HUES48 (cell line): ENCODE results near the gene CAMSAP1.

Experiments used
- H3K27ac ChIP-seq: one replicate; pipeline ENCODE4 v1.7.0; 2013; ENCODE audit warnings: low read depth, low read length, inconsistent platforms
- H3K27me3 ChIP-seq: 2 replicates; pipeline ENCODE4 v1.6.1; 2013; ENCODE audit warnings: mild to moderate bottlenecking, low read length; ENCODE audit not compliant: control insufficient read depth, insufficient read depth
- H3K36me3 ChIP-seq: 2 replicates; pipeline ENCODE4 v1.6.1; 2013; ENCODE audit warnings: low read length; ENCODE audit not compliant: control insufficient read depth, insufficient read depth
- H3K4me1 ChIP-seq: 2 replicates; pipeline ENCODE4 v1.6.1; 2013; ENCODE audit warnings: mild to moderate bottlenecking, low read length; ENCODE audit not compliant: control insufficient read depth, insufficient read depth
- H3K4me3 ChIP-seq: 2 replicates; pipeline ENCODE4 v1.5.1; 2013; ENCODE audit warnings: mild to moderate bottlenecking, low read depth, low read length
- H3K9ac ChIP-seq: 2 replicates; pipeline ENCODE4 v1.6.1; 2013; ENCODE audit warnings: mild to moderate bottlenecking, low read depth, low read length, moderate library complexity
- H3K9me3 ChIP-seq: 2 replicates; pipeline ENCODE4 v1.6.1; 2013; ENCODE audit warnings: low read length; ENCODE audit not compliant: control insufficient read depth, insufficient read depth

Gene CAMSAP1

DNA sequence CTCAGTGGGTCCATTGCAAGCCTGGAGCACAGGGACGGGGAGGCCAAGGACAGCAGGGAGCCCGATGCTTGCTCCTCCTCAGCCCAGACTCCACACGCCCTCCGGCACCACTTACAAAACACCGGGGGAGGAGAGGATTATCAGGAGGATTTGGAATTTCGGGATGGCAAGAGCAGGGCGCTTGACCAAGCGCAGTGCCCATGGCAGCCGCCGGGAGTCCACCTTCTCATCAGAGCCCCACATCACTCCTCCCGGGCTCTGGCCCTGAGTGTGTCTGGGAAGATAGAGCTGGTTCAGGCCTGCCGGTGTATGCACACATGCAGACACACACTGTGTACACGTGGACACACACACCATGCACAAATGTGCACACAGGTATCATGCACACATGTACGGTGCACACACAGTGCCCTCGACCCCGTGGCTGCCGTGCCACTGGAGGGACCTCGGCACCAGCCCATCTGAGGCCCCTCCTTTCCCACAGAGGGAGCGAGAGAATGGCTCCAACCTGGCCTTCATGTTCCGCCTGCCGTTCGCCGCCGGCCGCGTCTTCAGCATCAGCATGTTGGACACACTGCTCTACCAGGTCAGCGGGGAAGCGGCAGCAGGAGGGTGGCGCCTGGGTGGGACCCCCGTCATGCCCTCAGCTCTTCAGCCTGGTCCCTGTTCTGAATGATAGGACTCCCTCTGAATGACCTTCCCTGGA lies 123.7 kb downstream of the CAMSAP1 start:
- Histone ChIP-seq H3K36me3 (no peaks in the 10 kb centered on the region), H3K27me3 (no peaks in the 10 kb centered on the region), H3K4me1 (no peaks in the 10 kb centered on the region), H3K9ac (no peak overlapping the region), H3K4me3 (no peak overlapping the region), H3K9me3 (no peaks in the 10 kb centered on the region), H3K27ac (no peak overlapping the region)

DNA sequence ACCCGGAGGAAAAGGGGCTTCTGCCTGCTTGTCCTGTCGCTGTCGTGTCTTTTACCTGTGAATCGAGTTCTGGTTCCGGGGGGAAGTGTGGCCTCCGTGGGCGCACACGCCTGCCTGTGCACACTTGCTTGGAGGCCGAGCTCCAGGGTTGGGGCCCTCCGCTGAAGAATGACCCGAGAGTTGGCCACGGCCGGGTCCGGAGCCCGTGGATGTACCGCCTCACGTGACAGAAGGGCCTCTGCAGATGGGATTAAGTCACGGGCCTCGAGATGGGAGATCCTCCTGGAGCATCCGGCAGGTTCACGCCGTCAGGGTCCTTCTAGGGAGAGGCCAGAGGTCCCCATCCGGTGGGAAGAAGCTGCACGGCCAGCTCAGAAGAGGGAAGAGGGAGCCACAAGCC lies 124.4 kb downstream of the CAMSAP1 start:
- Histone ChIP-seq H3K4me3 (no peak overlapping the region), H3K36me3 (no peaks in the 10 kb centered on the region), H3K27ac (no peak overlapping the region), H3K9me3 (no peaks in the 10 kb centered on the region), H3K27me3 (no peaks in the 10 kb centered on the region), H3K4me1 (no peaks in the 10 kb centered on the region), H3K9ac (no peak overlapping the region)

DNA sequence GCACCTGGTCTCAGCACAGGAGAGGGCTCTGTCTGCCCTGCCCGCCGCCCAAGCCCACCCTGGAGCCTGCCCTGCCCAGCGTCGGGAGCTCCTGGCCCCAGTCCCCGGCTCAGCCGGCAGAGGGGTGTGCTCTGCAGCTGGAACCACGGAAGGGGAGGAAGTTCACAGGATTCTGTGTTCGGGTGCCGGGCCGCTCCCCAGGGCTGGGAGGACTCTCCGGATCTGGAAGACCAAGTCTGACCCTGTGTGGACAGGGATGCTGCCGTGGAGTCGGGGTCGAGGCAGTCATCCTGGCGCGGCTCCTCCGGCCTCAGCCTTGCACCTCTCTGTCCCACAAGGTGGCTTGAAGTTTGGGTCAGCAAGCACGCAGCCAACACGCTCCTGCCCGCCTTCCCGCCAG lies 126.7 kb downstream of the CAMSAP1 start:
- Histone ChIP-seq H3K27ac (no peak overlapping the region), H3K9ac (no peak overlapping the region), H3K4me1 (no peaks in the 10 kb centered on the region), H3K27me3 (no peaks in the 10 kb centered on the region), H3K36me3 (no peaks in the 10 kb centered on the region), H3K4me3 (no peak overlapping the region), H3K9me3 (no peaks in the 10 kb centered on the region)

DNA sequence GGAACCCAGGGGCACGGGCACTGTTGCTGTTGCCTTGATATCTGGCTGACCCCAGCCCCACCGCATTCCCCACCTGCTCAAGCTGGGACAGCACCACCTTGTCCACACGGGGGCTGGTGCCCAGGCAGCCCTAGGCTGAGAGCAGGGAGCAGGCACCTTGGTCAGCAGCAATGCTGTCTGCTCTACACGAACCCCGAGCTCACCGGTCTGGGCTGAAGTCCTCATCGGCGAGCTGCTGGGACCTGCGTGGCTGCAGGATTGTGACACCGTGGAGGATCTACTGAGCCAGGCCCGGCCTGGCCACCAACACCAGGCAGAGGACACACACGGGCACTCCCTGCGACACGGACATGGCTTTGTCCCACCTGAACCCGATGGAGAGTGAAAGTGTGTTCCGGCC lies 127.3 kb downstream of the CAMSAP1 start:
- H3K36me3 ChIP-seq = no peaks in the 10 kb centered on the region
- no peaks in the 10 kb centered on the region for H3K4me1 ChIP-seq
- H3K9me3 ChIP-seq = no peaks in the 10 kb centered on the region
- no peak overlapping the region for H3K9ac ChIP-seq
- no peak overlapping the region for H3K4me3 ChIP-seq
- H3K27ac ChIP-seq = no peak overlapping the region
- no peaks in the 10 kb centered on the region for H3K27me3 ChIP-seq

DNA sequence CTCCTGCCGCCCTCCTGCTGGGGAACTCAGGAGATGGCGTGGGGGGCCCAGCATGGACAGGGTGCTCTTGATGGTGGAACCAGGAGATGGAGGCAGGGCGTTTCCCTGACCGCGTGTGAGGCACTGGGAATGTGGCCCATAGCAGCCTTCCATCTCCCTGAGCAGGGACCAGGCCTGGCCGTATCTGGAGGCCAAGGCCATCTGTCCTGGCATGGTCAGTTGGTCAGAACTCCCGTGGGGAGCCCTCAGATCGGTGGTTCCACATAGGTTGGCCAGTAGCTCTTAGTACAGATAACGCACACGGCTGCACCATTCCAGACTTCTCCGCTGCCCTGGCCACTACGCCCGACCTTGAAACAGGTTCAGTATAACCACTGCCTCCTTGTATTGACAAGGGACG lies 127.8 kb downstream of the CAMSAP1 start:
- no peaks in the 10 kb centered on the region for H3K9me3 ChIP-seq
- H3K27me3 ChIP-seq = no peaks in the 10 kb centered on the region
- H3K36me3 ChIP-seq = no peaks in the 10 kb centered on the region
- no peak overlapping the region for H3K27ac ChIP-seq
- H3K9ac ChIP-seq = no peak overlapping the region
- no peaks in the 10 kb centered on the region for H3K4me1 ChIP-seq
- no peak overlapping the region for H3K4me3 ChIP-seq

DNA sequence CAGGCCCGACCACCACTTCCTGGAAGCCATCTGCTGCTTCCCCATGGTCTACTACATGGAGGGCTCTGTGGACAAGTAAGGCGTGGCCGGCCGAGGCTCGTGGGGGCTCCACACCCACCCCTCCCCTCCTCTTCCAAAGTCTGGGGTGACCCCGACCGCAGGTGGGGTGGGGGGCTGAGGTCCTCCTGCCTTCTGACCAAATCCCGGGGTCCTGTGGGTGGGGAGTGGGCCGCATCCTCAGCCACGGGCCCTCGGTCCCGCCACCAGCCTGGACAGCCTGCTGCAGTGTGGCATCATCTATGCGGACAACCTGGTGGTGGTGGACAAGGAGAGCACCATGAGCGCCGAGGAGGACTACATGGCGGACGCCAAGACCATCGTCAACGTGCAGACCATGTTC lies 128.9 kb downstream of the CAMSAP1 start:
- no peaks in the 10 kb centered on the region for H3K36me3 ChIP-seq
- H3K27ac ChIP-seq = no peak overlapping the region
- H3K9me3 ChIP-seq = no peaks in the 10 kb centered on the region
- no peak overlapping the region for H3K4me3 ChIP-seq
- H3K27me3 ChIP-seq = no peaks in the 10 kb centered on the region
- no peak overlapping the region for H3K9ac ChIP-seq
- H3K4me1 ChIP-seq = no peaks in the 10 kb centered on the region

DNA sequence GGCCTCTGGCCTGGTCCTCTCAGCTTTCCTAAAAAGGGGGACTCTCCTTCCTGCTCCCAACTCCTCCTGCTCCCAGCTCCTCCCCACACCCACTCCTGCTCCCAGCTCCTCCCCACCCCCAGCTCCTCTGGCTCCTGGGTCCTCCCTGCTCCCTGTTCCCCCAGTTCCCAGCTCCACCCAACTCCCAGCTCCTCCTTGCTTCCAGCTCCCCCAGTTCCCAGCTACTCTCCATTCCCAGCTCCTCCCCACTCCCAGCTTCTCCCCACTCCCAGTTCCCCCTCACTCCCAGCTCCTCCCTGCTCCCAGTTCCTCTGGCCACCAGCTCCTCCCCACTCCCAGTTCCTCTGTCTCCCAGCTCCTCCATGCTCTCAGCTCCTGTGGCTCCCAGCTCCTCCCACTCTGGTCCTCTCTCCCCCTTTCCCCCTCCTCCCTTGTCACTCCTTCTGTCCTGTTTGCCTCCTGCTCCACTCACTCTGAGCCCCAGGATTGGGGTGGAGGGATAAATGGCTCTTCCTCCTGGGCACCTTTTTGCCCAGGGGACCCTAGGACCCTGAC lies 129.6 kb downstream of the CAMSAP1 start:
- H3K9me3 ChIP-seq = no peaks in the 10 kb centered on the region
- H3K4me3 ChIP-seq = no peak overlapping the region
- no peaks in the 10 kb centered on the region for H3K27me3 ChIP-seq
- H3K27ac ChIP-seq = no peak overlapping the region
- no peaks in the 10 kb centered on the region for H3K36me3 ChIP-seq
- H3K4me1 ChIP-seq = no peaks in the 10 kb centered on the region
- no peak overlapping the region for H3K9ac ChIP-seq

DNA sequence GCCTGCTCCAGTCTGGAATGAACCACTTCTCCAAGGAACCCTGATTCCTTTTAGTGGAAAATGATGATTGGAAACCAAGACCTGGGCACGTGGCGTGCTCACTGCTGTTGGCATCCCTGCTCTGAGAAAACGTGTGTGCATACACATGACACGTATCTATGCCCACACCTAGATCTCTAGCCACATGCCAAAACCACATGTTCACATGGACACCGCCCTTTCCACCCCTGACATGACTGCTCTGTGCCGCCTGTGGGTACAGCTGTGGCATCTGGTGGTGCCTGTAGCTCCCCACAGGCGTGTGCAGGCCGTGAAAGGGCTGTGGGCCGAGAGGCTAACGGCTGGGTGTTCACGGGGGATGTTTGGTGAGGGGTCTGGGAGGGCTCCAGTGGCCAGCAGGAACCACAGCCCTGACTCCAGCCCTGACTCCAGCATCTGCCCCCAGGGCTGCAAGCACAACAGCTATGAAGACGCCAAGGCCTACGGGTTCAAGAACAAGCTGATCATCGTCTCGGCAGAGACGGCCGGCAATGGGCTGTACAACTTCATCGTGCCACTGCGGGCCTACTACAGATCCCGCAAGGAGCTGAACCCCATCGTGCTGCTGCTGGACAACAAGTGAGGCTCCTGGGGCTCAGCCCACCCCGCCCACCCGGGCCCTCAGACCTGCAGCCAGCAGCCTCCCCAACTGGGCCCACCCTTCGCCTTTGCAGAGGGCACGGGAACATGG lies 130.3 kb downstream of the CAMSAP1 start:
- H3K4me1 ChIP-seq = no peaks in the 10 kb centered on the region
- no peaks in the 10 kb centered on the region for H3K36me3 ChIP-seq
- no peak overlapping the region for H3K4me3 ChIP-seq
- H3K27me3 ChIP-seq = no peaks in the 10 kb centered on the region
- H3K27ac ChIP-seq = no peak overlapping the region
- H3K9me3 ChIP-seq = no peaks in the 10 kb centered on the region
- no peak overlapping the region for H3K9ac ChIP-seq

DNA sequence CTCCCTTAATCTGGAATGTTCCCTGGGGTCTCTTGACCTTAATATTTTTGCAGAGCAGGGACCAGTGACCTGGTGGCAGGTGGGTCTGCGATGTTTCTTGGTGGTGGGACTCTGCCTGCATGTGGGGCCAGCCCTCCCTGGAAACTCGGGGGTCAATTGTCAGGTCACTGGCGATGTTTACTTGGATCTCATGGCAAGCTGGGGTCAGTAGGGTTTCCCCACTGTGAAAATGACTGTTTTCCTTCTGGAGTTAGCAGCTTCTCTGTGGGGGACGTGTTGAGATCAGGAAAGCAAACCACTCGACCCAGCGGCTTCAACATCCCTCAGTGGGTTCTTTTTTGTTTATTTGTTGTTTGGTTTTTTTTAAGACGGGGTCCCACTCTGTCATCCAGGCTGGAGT lies 131.4 kb downstream of the CAMSAP1 start:
- no peaks in the 10 kb centered on the region for H3K36me3 ChIP-seq
- no peaks in the 10 kb centered on the region for H3K27me3 ChIP-seq
- no peak overlapping the region for H3K9ac ChIP-seq

DNA sequence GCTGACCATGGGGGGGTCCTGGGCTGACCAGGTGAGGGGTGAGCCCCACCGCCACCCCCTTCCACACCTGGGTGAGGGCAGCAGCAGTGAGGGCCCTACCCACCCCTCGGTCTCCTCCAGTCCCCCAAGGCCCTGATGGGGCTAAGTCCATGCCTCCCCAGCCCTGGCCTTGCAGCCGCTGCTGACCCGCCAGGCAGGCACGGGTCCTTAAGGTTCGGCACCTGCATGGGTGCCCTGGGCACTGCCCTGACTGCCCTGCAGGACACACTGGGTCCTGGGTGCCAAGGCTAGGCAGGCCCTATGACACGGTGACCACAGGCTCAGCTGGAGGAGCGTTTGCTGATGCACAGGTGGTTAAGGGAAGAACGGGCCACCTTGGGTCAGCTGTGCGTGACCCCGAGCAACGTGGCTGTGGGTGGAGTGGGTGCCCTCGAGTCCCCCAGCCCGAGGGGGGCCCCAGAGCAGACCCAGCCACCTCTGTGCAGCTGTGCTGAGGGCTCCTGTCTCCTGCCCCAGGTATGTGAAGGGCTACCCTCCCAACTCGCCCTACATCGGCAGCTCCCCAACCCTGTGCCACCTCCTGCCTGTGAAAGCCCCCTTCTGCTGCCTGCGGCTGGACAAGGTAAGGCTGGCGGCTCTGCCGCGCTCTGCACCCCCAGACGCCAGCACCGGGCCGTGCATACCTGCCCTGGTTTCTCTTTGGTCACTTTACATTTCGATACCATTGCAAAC lies 132.4 kb downstream of the CAMSAP1 start:
- H3K4me3 ChIP-seq = no peak overlapping the region
- no peak overlapping the region for H3K27ac ChIP-seq
- no peaks in the 10 kb centered on the region for H3K4me1 ChIP-seq
- H3K9me3 ChIP-seq = no peaks in the 10 kb centered on the region
- no peaks in the 10 kb centered on the region for H3K27me3 ChIP-seq
- no peak overlapping the region for H3K9ac ChIP-seq
- H3K36me3 ChIP-seq = no peaks in the 10 kb centered on the region

More for the DNA sequence above, 131.4 kb downstream of the CAMSAP1 start:
- H3K4me3 ChIP-seq = no peak overlapping the region
- no peaks in the 10 kb centered on the region for H3K4me1 ChIP-seq
- no peaks in the 10 kb centered on the region for H3K9me3 ChIP-seq
- no peak overlapping the region for H3K27ac ChIP-seq
